Thoracic aorta (tissue), 2 donors: ENCODE data around the gene VHLL. TPM values are rescaled to one million over a fixed set of nuclear protein-coding genes. Genes with fewer than 3 reads are reported as not detected.

Source experiments
- ATAC-seq: fragments of 150-250 bp; one replicate; pipeline ENCODE4 v1.8.0; 2017; ENCODE audit warnings: low read depth; ENCODE audit not compliant: insufficient number of reproducible peaks, low FRiP score
- DNase-seq: peaks from one replicate; pipeline ENCODE4 v3.0.0-alpha.2; 2020; ENCODE audit warnings: low spot score
- H3K27ac ChIP-seq, 2 donors: fragments of 200-600 bp; sonication (generic); 1 replicate in 1 of 2; 2 replicates in 1 of 2; pipeline ENCODE4 v1.5.1; 2016; ENCODE audit warnings: mild to moderate bottlenecking in 2 of 2, moderate library complexity in 2 of 2
- H3K27me3 ChIP-seq: fragments of 200-600 bp; sonication (generic); replicated peaks from 2 replicates; pipeline ENCODE4 v1.6.0; 2016; ENCODE audit warnings: mild to moderate bottlenecking; ENCODE audit not compliant: insufficient read depth
- H3K36me3 ChIP-seq: fragments of 200-600 bp; sonication (generic); one replicate; pipeline ENCODE4 v1.5.1; 2016
- H3K4me1 ChIP-seq, 2 donors: fragments of 200-600 bp; sonication (generic); 1 replicate in 1 of 2; 2 replicates in 1 of 2; pipeline versions ENCODE4 v1.5.1 to v1.6.0; 2016; ENCODE audit warnings: low read depth in 2 of 2, mild to moderate bottlenecking in 1 of 2; ENCODE audit not compliant: control insufficient read depth in 1 of 2
- H3K4me3 ChIP-seq: fragments of 200-600 bp; sonication (generic); 2 replicates; pipeline ENCODE4 v1.5.1; 2016; ENCODE audit warnings: mild to moderate bottlenecking
- H3K9me3 ChIP-seq: fragments of 200-600 bp; sonication (generic); 2 replicates; pipeline ENCODE4 v1.5.1; 2016
- total RNA-seq, 2 donors: library from RNA; depleted of rRNA; stranded (reverse); fragments of >200 nt; gene quantifications; one replicate each; pipeline versions ENCODE4 v1.1.0 to v1.2.3, GENCODE V29; 2016
- TF ChIP-seq, protein P1 (sequence below): fragments of 200-600 bp; sonication (generic); IDR thresholded peaks from one replicate; pipeline ENCODE4 v1.5.1; 2019; ENCODE audit warnings: antibody characterized with exemption

Gene VHLL
- total RNA-seq, 2 donors from 2014 or later, result not detected

DNA sequence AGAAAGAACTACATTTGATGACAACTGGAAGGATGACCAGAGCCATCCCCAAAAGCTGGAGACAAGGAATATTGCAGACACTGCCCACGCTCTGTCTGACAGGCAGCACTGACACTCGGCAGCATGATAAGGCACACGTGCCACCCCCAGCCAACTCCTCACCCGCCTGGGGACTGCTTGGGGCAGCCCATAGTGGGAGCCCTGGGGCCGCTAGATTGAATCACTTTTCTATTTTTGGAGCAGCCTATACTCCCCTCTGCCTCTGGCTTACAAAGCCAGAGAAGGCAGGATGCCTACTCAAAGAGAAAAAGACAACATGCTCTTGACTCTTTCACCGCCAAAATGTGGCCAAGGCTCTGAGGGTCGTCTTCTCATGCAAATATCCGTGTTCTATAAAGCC, 17.8 kb downstream of the VHLL start:
- peak overlapping the region; percentile 83 for H3K4me3 ChIP-seq
- H3K36me3 ChIP-seq, result peaks cover 18% of the 10 kb centered on the region
- no peaks in the 10 kb centered on the region for H3K9me3 ChIP-seq
- DNase-seq, result no peak
- H3K27me3 ChIP-seq, result no peaks in the 10 kb centered on the region
- TF ChIP-seq, protein P1, sequence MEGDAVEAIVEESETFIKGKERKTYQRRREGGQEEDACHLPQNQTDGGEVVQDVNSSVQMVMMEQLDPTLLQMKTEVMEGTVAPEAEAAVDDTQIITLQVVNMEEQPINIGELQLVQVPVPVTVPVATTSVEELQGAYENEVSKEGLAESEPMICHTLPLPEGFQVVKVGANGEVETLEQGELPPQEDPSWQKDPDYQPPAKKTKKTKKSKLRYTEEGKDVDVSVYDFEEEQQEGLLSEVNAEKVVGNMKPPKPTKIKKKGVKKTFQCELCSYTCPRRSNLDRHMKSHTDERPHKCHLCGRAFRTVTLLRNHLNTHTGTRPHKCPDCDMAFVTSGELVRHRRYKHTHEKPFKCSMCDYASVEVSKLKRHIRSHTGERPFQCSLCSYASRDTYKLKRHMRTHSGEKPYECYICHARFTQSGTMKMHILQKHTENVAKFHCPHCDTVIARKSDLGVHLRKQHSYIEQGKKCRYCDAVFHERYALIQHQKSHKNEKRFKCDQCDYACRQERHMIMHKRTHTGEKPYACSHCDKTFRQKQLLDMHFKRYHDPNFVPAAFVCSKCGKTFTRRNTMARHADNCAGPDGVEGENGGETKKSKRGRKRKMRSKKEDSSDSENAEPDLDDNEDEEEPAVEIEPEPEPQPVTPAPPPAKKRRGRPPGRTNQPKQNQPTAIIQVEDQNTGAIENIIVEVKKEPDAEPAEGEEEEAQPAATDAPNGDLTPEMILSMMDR, result no peak
- no peak for ATAC-seq
- peaks cover 19 to 28% of the 10 kb centered on the region in 2 donors for H3K4me1 ChIP-seq
- no peak overlapping the region for H3K27ac ChIP-seq

DNA sequence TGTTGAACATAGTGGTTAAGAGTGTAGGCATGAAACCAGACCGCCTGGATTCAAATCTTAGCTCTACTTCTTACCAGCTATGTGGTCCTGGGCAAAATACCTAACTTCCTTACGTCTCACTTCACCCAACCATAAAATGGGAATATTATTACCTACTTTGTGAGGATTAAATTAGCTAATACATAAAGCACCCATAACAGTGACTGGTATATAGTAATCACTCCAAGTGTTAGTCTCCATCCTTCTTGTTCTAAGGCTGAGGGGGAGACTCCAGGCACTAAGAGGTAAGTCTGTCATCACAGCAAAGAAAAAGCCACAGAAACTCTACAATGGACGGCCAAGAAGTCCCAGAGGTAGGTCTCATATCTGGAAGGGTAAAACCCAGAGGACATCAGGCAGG, 19.3 kb downstream of the VHLL start:
- ATAC-seq, result no peak
- Histone ChIP-seq H3K9me3 (no peaks in the 10 kb centered on the region), H3K4me1 (peaks cover 19 to 28% of the 10 kb centered on the region in 2 donors), H3K36me3 (peaks cover 31% of the 10 kb centered on the region), H3K27me3 (no peaks in the 10 kb centered on the region), H3K27ac (no peak overlapping the region), H3K4me3 (no peak overlapping the region)
- DNase-seq, result no peak
- TF ChIP-seq, protein P1, result no peak

DNA sequence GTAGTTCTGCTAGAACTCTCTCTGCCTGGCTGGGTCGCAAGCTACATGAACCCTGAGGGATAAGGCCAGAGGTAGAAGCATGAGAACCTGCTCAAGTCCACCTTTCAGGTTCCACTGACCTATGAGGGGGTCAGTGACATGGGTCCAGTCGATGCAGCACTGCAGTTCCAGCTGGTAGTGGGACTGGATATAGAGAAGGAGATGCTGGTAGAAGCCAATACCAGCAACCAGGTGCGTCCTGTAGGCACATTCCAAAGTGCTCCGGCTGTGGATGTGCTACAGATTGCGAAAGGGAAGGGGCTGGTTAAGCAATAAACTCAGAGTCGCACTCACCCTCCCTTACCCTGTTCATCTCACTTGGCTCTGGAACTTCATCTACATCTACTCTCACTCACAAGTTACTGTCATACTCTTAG, 22.1 kb downstream of the VHLL start:
- TF ChIP-seq, protein P1, result no peak
- ATAC-seq (no peak), DNase-seq (no peak)
- Histone ChIP-seq H3K36me3 (peaks cover 59% of the 10 kb centered on the region), H3K27me3 (no peaks in the 10 kb centered on the region), H3K27ac (no peak overlapping the region), H3K9me3 (no peaks in the 10 kb centered on the region), H3K4me3 (no peak overlapping the region), H3K4me1 (peaks cover 10 to 19% of the 10 kb centered on the region in 2 donors)

DNA sequence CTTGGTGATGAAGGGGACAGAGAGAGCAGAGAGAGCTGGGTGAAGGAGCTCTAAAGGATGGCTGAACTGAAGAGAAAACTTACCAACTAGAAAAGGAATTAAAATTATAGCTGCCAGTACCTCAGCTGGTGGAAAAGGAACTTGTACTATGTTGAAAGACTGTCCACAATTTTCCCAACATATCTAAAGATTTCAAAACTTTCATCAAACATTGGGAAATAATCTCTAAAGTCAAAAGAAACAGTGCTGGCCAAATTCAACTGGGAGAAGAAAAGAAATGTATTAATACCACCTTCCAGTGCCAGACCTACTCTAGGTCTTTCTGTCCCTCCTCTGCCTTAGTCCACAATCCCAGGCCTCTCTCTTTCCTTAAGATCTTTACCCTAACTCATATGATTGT, 22.6 kb downstream of the VHLL start:
- Histone ChIP-seq H3K36me3 (peaks cover 62% of the 10 kb centered on the region), H3K27me3 (no peaks in the 10 kb centered on the region), H3K9me3 (no peaks in the 10 kb centered on the region), H3K4me1 (peaks cover 6 to 14% of the 10 kb centered on the region in 2 donors), H3K4me3 (no peak overlapping the region), H3K27ac (no peak overlapping the region)
- DNase-seq (no peak), ATAC-seq (no peak)
- TF ChIP-seq, protein P1, result no peak

DNA sequence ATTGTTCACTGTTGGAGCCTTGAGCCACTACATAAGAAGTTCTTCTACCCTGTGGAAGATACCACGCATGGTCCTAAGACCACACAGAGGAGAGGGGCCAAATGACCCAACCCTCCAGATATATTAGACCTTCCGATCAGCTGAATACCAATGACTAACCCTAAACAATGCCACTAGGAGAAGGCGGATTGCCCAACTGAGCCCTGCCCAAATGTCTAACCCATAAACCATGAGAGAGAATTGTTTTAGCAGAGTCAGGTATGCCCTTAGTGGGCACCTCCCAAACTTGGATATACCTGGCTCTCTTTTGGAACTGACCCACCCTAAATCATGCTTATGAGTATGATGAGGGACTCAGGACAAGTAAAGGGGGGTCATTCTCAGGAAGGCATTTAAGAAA, 28.8 kb downstream of the VHLL start:
- H3K4me1 ChIP-seq, result no peaks in the 10 kb centered on the region
- peaks cover 81% of the 10 kb centered on the region for H3K36me3 ChIP-seq
- no peaks in the 10 kb centered on the region for H3K27me3 ChIP-seq
- H3K27ac ChIP-seq, result no peak overlapping the region
- no peak overlapping the region for H3K4me3 ChIP-seq
- DNase-seq (no peak), ATAC-seq (no peak)
- TF ChIP-seq, protein P1, result no peak
- no peaks in the 10 kb centered on the region for H3K9me3 ChIP-seq
